ENCODE data around the gene CCDC142.

Gene CCDC142

DNA sequence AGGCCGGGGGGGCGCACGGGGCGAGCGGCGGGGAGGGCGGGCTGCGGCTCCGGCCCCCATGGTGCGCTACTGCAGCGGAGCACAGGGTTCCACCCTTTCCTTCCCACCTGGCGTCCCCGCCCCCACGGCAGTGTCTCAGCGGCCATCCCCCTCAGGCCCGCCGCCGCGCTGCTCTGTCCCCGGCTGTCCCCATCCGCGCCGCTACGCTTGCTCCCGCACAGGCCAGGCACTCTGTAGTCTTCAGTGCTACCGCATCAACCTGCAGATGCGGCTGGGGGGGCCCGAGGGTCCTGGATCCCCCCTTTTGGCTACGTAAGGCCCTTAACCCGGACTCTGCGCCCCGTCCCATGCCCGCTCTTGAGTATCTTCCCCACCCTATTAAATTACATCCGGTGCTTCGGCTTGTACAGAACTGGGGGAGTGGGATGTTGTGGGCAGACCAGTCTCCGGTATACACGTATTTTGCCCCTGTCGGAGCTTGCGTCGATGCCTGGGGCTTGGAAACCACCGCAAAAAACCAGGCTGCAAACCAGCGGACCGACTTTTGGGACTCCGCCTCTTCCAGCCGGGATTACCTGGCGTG, 25.2 kb downstream of the CCDC142 start:
- Histone ChIP-seq H3K36me3 (peaks cover 0 to 19% (median 5%) of the 10 kb centered on the region in 3 donors), H3K27ac (peak overlapping the region; percentile 96 to 97), H3K27me3 (no peaks in the 10 kb centered on the region), H3K4me3 (peak overlapping the region; percentile 66 to 92), H3K4me1 (peaks cover 0 to 34% (median 33%) of the 10 kb centered on the region in 4 donors), H3K9me3 (no peaks in the 10 kb centered on the region)
- no peak for TF ChIP-seq CTCF (IDR thresholded peaks at IDR 0.05)
- peak; percentile 48 to 80 for DNase-seq
- intact Hi-C loops (cut with DNase I; ENCODE audit: low total_unique reads) = no loop called here

DNA sequence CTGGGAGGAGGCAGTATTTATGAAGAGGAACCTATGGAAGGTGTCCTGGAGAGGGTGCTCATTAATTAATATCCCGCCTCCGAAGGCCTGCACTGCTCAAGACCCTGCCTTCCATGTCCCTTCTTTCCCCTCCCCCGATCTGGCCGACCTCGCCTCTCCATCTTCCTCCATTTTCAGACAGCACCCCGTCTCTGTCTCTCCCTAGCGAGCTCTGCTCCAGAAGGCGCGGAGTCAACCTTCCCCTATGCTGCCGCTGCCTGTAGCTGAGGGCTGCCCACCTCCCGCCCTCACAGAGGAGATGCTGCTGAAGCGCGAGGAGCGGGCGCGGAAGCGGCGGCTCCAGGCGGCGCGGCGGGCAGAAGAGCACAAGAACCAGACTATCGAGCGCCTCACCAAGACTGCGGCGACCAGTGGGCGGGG, 25.7 kb downstream of the CCDC142 start:
- DNase-seq = no peak
- H3K36me3 ChIP-seq = peaks cover 0 to 14% (median 0%) of the 10 kb centered on the region in 3 donors
- H3K9me3 ChIP-seq = no peaks in the 10 kb centered on the region
- no peaks in the 10 kb centered on the region for H3K27me3 ChIP-seq
- TF ChIP-seq CTCF (IDR thresholded peaks at IDR 0.05) = no peak
- H3K27ac ChIP-seq = peak overlapping the region; percentile 96 to 97
- intact Hi-C loops (cut with DNase I; ENCODE audit: low total_unique reads) = no loop called here
- peaks cover 0 to 34% (median 33%) of the 10 kb centered on the region in 4 donors for H3K4me1 ChIP-seq
- peak overlapping the region; percentile 66 to 92 for H3K4me3 ChIP-seq

DNA sequence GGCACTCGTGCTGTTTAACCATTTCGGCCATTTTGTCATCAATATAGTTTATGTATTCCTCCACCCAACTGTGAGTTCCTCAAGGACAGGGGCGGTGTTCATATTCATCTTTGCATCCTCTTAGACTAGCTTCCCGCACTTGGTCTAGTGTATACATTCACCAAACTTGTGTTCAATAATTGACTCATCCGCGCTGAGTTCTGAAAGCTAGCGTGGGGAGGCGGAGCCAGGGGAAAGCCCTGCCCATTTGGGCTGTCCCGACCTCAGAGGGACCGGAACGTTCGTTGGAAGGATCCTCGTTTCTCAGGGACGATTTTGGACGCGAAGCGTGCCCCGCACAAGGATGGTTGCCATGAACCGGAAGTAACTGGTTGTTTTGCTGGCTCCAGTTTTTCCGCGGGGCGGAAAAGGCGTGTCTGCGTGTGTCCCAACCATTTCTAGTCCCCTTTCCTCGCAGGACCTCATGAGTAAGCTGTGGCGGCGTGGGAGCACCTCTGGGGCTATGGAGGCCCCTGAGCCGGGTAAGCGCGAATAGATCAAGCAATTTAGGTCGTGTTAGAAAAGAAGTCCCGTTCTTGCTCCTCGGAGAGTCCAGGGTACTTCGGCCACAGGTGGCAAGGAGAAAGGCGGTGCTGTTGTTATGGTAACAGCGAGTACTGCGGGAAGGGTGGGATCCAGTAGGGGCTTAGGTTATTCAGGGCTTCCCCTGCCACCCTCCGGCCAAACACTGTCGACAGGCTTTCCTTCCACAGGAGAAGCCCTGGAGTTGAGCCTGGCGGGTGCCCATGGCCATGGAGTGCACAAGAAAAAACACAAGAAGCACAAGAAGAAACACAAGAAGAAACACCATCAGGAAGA, 27.9 kb downstream of the CCDC142 start, which contains the start of gene INO80B:
INO80B (plus strand) TSS at position 434 of the 858 bp plus-strand sequence; CDS start at position 464, 30 bp downstream.
- peaks cover 0 to 34% (median 33%) of the 10 kb centered on the region in 4 donors for H3K4me1 ChIP-seq
- DNase-seq = peak; percentile 94 to 97
- TF ChIP-seq CTCF (IDR thresholded peaks at IDR 0.05) = no peak
- no peaks in the 10 kb centered on the region for H3K36me3 ChIP-seq
- no peaks in the 10 kb centered on the region for H3K9me3 ChIP-seq
- peak within 1 kb of the TSS; percentile 71 to 90 for H3K4me3 ChIP-seq
- no peaks in the 10 kb centered on the region for H3K27me3 ChIP-seq
- peak within 1 kb of the TSS; percentile 80 for H3K27ac ChIP-seq
- intact Hi-C loops (cut with DNase I; ENCODE audit: low total_unique reads) = loop anchor here (2.0 kb wide), 1 partner anchor 28 kb away; the partner anchor contains the start of genes CCDC142 and TTC31

GRCh38 chr2:74450570-74451190, 32.1 kb downstream of the CCDC142 start:
- Histone ChIP-seq H3K36me3 (no peaks in the 10 kb centered on the region), H3K9me3 (no peaks in the 10 kb centered on the region), H3K27me3 (no peaks in the 10 kb centered on the region), H3K27ac (no peak overlapping the region), H3K4me3 (no peak overlapping the region), H3K4me1 (peaks cover 0 to 7% (median 6%) of the 10 kb centered on the region in 4 donors)
- no peak for TF ChIP-seq CTCF (IDR thresholded peaks at IDR 0.05)
- intact Hi-C loops (cut with DNase I; ENCODE audit: low total_unique reads) = no loop called here
- DNase-seq = no peak

DNA sequence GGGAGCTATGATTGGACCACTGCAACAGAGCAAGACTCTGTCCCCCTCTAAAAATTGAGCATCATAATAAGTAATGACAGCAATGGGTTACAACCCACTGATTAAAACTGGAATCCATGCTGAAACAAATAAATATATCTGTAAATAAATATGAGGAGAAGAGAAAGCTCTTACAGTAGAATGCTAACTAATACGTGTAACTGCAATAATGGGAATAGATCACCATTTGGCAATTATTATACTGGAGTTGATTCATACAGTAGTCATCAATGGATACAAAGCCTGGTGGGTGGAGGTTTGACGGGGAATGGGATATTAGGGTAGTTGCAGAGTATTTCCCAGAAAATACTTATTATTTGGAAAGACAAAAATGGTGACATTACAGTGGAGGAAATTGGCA, 34.0 kb downstream of the CCDC142 start:
- intact Hi-C loops (cut with DNase I; ENCODE audit: low total_unique reads) = no loop called here
- no peak for TF ChIP-seq CTCF (IDR thresholded peaks at IDR 0.05)
- DNase-seq = no peak
- no peak overlapping the region for H3K27ac ChIP-seq
- H3K4me1 ChIP-seq = no peaks in the 10 kb centered on the region
- H3K36me3 ChIP-seq = no peaks in the 10 kb centered on the region
- H3K4me3 ChIP-seq = no peak overlapping the region
- H3K9me3 ChIP-seq = no peaks in the 10 kb centered on the region
- H3K27me3 ChIP-seq = no peaks in the 10 kb centered on the region

Data from tibial artery (tissue), 4 donors.